Smooth muscle cell (in vitro differentiated cells): ENCODE measurements around the gene TCEANC2. TPM values are rescaled to one million over a fixed set of nuclear protein-coding genes. Genes with fewer than 3 reads are reported as not detected.

ENCODE experiments used
- DNase-seq: peaks from one replicate; lab custom pipeline; 2025; ENCODE audit not compliant: unreplicated experiment; lab: John Stamatoyannopoulos, UW
- H2AFZ ChIP-seq: fragments of 200-600 bp; sonication (generic); 2 replicates; pipeline ENCODE4 v1.6.0; 2016; ENCODE audit warnings: antibody characterized with exemption, low read depth, mild to moderate bottlenecking
- H3F3A ChIP-seq: fragments of 200-600 bp; sonication (generic); 2 replicates; pipeline ENCODE4 v1.6.0; 2017; ENCODE audit warnings: antibody characterized with exemption, low read depth
- H3K27ac ChIP-seq: fragments of 200-600 bp; sonication (generic); 2 replicates; pipeline ENCODE4 v1.5.1; 2016; ENCODE audit warnings: low read depth, mild to moderate bottlenecking
- H3K27me3 ChIP-seq: fragments of 200-600 bp; sonication (generic); 2 replicates; pipeline ENCODE4 v1.6.1; 2016; ENCODE audit warnings: low read depth, mild to moderate bottlenecking
- H3K36me3 ChIP-seq: fragments of 200-600 bp; sonication (generic); 2 replicates; pipeline ENCODE4 v1.5.1; 2016; ENCODE audit warnings: low read depth
- H3K4me1 ChIP-seq: fragments of 200-600 bp; sonication (generic); 2 replicates; pipeline ENCODE4 v1.5.1; 2016; ENCODE audit warnings: low read depth
- H3K4me2 ChIP-seq: fragments of 200-600 bp; sonication (generic); 2 replicates; pipeline ENCODE4 v1.6.0; 2016; ENCODE audit warnings: mild to moderate bottlenecking
- H3K4me3 ChIP-seq: fragments of 200-600 bp; sonication (generic); 2 replicates; pipeline ENCODE4 v1.5.1; 2016; ENCODE audit warnings: mild to moderate bottlenecking
- H3K79me2 ChIP-seq: fragments of 200-600 bp; sonication (generic); 2 replicates; pipeline ENCODE4 v1.6.0; 2016; ENCODE audit warnings: low read depth, mild to moderate bottlenecking
- H3K9ac ChIP-seq: fragments of 200-600 bp; sonication (generic); 2 replicates; pipeline ENCODE4 v1.6.0; 2016; ENCODE audit warnings: low read depth
- H3K9me3 ChIP-seq: fragments of 200-600 bp; sonication (generic); replicated peaks from 2 replicates; pipeline ENCODE4 v1.5.1; 2016; ENCODE audit warnings: low read depth
- H4K20me1 ChIP-seq: fragments of 200-600 bp; sonication (generic); 2 replicates; pipeline ENCODE4 v1.6.0; 2016; ENCODE audit warnings: low read depth
- CTCF ChIP-seq: fragments of 200-600 bp; sonication (generic); IDR thresholded peaks from 2 replicates; pipeline ENCODE4 v1.5.1; 2017; ENCODE audit warnings: borderline replicate concordance, mild to moderate bottlenecking, antibody characterized with exemption; ENCODE audit not compliant: insufficient read depth, poor library complexity, severe bottlenecking
- WGBS: methylation state at CpG from one replicate; pipeline ENCODE4 v1.1.7; 2016; ENCODE audit warnings: low lambda C conversion rate; 5-methylcytosine and 5-hydroxymethylcytosine counted together
- polyA plus RNA-seq: library from polyadenylated mRNA; unstranded; fragments of >200 nt; fragmentation: Nextera tagmentation; extraction: Ambion mirVana; gene quantifications from 2 replicates; pipeline ENCODE4 v1.2.1, GENCODE V29; 2016
- total RNA-seq: library from RNA; depleted of rRNA; stranded (reverse); fragments of >200 nt; gene quantifications from 2 replicates; pipeline ENCODE4 v1.2.3, GENCODE V29; 2014

Gene TCEANC2
- total and polyA plus RNA-seq, 2 experiments from 2014 or later, result 2.1 to 4.6 TPM

- Histone ChIP-seq H3K36me3 (no peaks in the 10 kb centered on the region), H3K9me3 (no peaks in the 10 kb centered on the region), H3K4me1 (peaks cover under 1% of the 10 kb centered on the region), H3K27ac (no peak overlapping the region), H3K9ac (no peak overlapping the region), H3K27me3 (no peaks in the 10 kb centered on the region), H4K20me1 (no peaks in the 10 kb centered on the region), H3F3A (peaks cover under 1% of the 10 kb centered on the region), H2AFZ (no peak overlapping the region), H3K79me2 (no peaks in the 10 kb centered on the region), H3K4me2 (no peak overlapping the region), H3K4me3 (no peak overlapping the region)
- TF ChIP-seq CTCF, result no peak
- DNase-seq, result no peak
- WGBS, result 84% methylated on average over 9 of the region's 9 CpGs
Observed at GRCh38 chr1:54142146-54142900, 88.9 kb downstream of the TCEANC2 start.

GRCh38 chr1:54144366-54144765, 91.0 kb downstream of the TCEANC2 start:
- WGBS, result 98% methylated on average over 11 of the region's 11 CpGs
- Histone ChIP-seq H3K27me3 (no peaks in the 10 kb centered on the region), H2AFZ (no peak overlapping the region), H4K20me1 (no peaks in the 10 kb centered on the region), H3K9ac (no peak overlapping the region), H3K79me2 (no peaks in the 10 kb centered on the region), H3K4me2 (no peak overlapping the region), H3K27ac (no peak overlapping the region), H3F3A (no peaks in the 10 kb centered on the region), H3K36me3 (no peaks in the 10 kb centered on the region), H3K4me1 (no peaks in the 10 kb centered on the region), H3K9me3 (no peaks in the 10 kb centered on the region), H3K4me3 (no peak overlapping the region)
- no peak for DNase-seq
- no peak for TF ChIP-seq CTCF

- no peak overlapping the region for H3K9ac ChIP-seq
- H3F3A ChIP-seq, result no peaks in the 10 kb centered on the region
- no peaks in the 10 kb centered on the region for H3K79me2 ChIP-seq
- H3K4me3 ChIP-seq, result no peak overlapping the region
- no peak for DNase-seq
- H3K4me1 ChIP-seq, result peaks cover 3% of the 10 kb centered on the region
- H3K4me2 ChIP-seq, result no peak overlapping the region
- no peak overlapping the region for H2AFZ ChIP-seq
- no peak for TF ChIP-seq CTCF
- WGBS, result 100% methylated on average over 3 of the region's 3 CpGs
- H4K20me1 ChIP-seq, result no peaks in the 10 kb centered on the region
- H3K27me3 ChIP-seq, result no peaks in the 10 kb centered on the region
- no peaks in the 10 kb centered on the region for H3K36me3 ChIP-seq
- H3K27ac ChIP-seq, result no peak overlapping the region
- H3K9me3 ChIP-seq, result no peaks in the 10 kb centered on the region
Observed at GRCh38 chr1:54149734-54150133, 96.3 kb downstream of the TCEANC2 start.

GRCh38 chr1:54151013-54151412, 97.6 kb downstream of the TCEANC2 start:
- no peak for DNase-seq
- H2AFZ ChIP-seq, result no peak overlapping the region
- H3K9ac ChIP-seq, result no peak overlapping the region
- no peaks in the 10 kb centered on the region for H3K27me3 ChIP-seq
- H3K4me1 ChIP-seq, result peaks cover 3% of the 10 kb centered on the region
- no peak for TF ChIP-seq CTCF
- no peak overlapping the region for H3K4me2 ChIP-seq
- WGBS, result 84% methylated on average over 5 of the region's 5 CpGs
- H3F3A ChIP-seq, result no peaks in the 10 kb centered on the region
- no peak overlapping the region for H3K27ac ChIP-seq
- no peak overlapping the region for H3K4me3 ChIP-seq
- H3K79me2 ChIP-seq, result no peaks in the 10 kb centered on the region
- H3K9me3 ChIP-seq, result no peaks in the 10 kb centered on the region
- no peaks in the 10 kb centered on the region for H3K36me3 ChIP-seq
- H4K20me1 ChIP-seq, result no peaks in the 10 kb centered on the region
